Measurements from ENCODE around the gene DAG1.

The DAG1 gene

DNA sequence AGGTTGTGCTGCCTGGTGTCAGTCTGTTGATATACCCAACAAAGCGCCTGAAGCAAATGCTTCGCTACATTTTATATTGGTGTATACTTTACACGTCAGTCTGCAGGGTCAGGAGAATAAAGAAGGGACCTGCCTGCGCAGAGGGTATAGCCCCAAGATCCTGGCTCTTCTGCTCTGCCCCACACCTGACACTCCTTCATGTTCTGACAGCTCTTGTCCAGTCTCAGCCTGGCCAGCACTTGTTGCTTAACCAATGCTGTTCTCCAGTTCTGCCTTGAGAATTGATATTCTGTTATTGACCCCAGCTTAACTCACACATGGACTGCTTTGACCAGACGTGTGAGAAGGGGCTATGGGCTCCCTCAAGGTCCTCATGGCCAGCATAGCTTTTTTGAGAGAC, 48.4 kb downstream of the DAG1 start:
- no peak for DNase-seq

DNA sequence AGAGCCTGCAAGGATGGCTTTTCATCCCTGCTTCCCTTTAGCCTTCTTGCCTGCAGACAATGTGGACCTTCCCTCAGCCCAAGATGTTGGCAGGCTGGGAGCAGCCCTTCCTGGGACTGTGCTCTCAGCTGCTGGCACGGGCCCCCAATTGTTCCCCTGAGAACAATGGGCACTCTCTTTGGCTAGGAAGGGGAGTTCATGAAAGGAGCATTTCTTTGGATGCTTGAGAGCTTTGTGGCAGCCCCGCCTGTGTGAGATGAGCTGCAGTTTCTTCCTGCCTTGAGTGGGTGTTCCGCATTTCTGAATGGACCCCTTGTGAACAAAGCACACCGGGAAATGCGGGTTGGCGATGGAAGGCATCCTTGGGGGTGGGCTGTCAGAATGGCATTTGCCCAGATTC, 49.2 kb downstream of the DAG1 start:
- DNase-seq = no peak

DNA sequence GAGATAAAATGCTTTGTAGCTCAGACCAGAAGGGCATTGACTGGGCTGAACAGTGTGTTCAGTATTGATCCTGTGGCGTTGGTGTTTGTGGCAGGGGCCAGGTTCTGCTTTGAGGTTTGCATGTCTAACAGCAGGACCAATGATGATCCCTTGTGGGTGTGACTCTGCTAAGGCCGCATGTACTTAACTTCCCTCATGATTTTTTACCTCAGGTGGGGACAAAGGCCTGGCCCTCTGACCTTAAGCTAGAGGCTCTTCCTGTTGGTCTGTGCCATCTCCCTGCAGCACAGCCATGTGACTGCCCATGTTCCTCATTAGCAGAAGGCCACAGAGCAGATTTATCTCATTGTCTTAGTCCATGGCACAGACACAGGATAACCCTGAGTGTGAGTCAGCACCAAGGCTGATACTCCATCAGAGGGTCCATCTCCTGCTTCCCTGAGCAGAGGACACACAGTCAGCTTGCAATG, 49.9 kb downstream of the DAG1 start:
- DNase-seq = no peak

DNA sequence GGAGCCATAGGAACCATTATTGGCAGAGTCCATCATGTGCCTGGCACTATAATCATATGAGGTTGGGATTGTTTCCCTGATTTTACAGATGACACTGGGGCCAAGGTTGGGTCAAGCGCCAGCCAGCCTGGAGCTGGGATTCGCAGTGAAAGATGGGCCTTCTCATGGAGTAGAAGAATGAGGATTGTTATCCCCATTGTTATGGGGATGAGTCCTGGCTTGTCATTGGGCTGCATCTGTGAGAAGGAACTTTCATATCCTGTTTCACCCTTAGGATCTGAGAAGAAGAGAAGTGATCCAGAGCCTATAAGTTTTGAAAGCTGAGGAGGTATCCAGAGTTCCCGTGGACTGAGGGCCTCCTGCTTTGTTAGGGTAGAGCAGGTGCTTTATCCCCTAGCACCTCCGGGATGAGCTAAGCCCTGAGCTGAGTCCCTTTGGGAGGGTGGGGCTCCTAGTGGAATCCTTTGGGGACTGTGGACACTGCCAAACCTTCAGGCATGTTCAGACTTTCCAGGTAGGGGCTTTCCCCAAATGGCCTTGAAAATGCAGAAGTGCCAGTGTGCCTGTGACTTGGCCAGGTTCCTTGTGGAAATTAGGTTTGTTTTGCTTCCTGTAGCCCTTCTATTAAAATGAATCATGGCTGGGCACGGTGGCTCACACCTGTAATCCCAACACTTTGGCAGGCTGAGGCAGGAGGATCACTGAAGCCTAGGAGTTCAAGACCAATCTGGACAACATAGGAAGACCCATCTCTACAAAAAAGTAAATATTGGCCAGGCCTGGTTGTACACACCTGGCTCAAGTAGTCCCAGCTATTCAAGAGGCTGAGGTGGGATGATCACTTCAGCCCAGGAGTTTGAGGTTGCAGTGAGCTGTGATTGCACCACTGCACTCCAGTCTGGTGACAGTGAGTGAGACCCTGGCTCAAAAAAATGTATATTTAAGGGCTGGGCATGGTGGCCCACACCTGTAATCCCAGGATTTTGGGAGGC, 54.0 kb downstream of the DAG1 start:
- no peak for DNase-seq

DNA sequence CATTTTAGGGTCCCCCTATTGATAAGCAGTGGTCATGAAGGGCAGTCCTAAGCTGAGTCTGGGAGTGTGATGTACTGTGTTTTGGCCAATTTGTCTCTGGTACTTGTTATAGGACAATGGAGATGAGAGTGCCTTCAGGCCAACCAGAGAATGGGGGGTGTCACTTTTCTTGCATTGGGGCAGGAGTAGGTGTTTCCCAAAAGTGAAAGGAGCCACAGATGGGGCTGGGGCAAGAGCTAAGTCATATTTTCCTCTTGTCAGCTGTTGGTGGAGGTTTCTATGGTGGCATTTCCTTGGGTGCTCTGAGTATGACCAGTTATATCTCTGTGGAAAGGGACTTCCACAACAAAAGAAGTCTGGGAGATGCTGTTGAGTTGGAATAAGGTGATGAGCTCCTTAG, 59.5 kb downstream of the DAG1 start:
- no peak for DNase-seq

DNA sequence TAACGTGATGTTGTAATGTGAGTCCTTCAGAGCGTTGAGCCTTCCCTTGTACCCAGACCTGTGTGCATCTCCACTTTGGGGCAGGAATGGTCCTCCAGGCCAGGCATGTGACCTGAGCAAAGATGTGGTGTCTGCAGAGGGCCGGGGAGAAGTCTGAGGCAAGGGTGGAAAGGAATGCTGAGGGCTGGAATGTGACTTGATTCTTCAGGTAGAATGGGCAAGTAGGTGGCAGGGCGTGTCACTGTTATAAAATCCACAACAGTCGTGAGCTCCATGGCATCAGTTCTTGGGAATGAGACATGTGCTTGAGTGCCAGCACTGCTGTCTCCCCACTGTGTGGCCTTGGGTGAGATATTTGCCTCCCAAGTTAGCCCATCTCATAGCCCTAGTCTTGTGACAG, 60.2 kb downstream of the DAG1 start:
- no peak for DNase-seq

DNA sequence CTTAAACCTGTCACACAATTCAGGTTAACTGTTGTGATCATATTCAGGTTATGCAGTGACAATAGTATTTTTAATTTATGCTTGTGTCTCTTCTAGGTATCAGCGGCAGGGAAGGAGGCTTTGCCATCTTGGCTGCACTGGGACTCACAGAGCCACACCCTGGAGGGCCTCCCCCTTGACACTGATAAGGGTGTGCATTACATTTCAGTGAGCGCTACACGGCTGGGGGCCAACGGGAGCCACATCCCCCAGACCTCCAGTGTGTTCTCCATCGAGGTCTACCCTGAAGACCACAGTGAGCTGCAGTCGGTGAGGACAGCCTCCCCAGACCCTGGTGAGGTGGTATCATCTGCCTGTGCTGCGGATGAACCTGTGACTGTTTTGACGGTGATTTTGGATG, 60.6 kb downstream of the DAG1 start:
- no peak for DNase-seq

DNA sequence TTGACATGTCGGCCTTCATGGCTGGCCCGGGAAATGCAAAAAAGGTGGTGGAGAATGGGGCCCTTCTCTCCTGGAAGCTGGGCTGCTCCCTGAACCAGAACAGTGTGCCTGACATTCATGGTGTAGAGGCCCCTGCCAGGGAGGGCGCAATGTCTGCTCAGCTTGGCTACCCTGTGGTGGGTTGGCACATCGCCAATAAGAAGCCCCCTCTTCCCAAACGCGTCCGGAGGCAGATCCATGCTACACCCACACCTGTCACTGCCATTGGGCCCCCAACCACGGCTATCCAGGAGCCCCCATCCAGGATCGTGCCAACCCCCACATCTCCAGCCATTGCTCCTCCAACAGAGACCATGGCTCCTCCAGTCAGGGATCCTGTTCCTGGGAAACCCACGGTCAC, 61.2 kb downstream of the DAG1 start:
- DNase-seq = no peak

DNA sequence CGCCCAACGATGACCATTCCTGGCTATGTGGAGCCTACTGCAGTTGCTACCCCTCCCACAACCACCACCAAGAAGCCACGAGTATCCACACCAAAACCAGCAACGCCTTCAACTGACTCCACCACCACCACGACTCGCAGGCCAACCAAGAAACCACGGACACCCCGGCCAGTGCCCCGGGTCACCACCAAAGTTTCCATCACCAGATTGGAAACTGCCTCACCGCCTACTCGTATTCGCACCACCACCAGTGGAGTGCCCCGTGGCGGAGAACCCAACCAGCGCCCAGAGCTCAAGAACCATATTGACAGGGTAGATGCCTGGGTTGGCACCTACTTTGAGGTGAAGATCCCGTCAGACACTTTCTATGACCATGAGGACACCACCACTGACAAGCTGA, 61.6 kb downstream of the DAG1 start:
- no peak for DNase-seq

DNA sequence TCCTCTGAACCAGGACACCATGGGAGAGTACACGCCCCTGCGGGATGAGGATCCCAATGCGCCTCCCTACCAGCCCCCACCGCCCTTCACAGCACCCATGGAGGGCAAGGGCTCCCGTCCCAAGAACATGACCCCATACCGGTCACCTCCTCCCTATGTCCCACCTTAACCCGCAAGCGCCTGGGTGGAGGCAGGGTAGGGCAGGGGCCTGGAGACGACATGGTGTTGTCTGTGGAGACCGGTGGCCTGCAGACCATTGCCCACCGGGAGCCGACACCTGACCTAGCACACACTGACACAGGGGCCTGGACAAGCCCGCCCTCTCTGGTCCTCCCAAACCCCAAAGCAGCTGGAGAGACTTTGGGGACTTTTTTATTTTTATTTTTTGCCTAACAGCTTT, 63.0 kb downstream of the DAG1 start:
- no peak for DNase-seq

DNA sequence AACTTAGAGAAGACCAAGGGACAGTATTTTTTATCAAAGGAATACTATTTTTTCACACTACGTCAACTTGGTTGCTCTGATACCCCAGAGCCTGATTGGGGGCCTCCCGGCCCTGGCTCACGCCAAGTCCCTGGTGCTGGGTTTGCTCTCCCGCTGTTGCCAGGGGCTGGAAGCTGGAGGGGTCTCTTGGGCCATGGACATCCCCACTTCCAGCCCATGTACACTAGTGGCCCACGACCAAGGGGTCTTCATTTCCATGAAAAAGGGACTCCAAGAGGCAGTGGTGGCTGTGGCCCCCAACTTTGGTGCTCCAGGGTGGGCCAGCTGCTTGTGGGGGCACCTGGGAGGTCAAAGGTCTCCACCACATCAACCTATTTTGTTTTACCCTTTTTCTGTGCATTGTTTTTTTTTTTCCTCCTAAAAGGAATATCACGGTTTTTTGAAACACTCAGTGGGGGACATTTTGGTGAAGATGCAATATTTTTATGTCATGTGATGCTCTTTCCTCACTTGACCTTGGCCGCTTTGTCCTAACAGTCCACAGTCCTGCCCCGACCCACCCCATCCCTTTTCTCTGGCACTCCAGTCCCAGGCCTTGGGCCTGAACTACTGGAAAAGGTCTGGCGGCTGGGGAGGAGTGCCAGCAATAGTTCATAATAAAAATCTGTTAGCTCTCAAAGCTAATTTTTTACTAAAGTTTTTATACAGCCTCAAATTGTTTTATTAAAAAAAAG, 63.9 kb downstream of the DAG1 start:
- no peak for DNase-seq

DNA sequence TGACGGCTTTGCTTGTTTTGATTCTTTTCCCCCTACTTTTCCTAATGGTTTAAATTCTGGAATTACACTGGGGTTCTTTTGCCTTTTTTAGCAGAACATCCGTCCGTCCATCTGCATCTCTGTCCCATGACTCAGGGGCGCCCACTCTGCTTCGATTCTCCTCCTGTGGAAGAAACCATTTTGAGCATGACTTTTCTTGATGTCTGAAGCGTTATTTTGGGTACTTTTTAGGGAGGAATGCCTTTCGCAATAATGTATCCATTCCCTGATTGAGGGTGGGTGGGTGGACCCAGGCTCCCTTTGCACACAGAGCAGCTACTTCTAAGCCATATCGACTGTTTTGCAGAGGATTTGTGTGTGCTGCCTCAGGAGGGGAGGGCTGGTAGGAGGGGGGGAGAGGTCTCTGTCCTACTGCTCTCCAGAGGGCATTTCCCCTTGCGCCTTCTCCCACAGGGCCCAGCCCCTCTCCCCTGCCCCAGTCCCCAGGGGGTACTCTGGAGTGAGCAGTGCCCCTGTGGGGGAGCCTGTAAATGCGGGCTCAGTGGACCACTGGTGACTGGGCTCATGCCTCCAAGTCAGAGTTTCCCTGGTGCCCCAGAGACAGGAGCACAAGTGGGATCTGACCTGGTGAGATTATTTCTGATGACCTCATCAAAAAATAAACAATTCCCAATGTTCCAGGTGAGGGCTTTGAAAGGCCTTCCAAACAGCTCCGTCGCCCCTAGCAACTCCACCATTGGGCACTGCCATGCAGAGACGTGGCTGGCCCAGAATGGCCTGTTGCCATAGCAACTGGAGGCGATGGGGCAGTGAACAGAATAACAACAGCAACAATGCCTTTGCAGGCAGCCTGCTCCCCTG, 64.7 kb downstream of the DAG1 start:
- no peak for DNase-seq

DNA sequence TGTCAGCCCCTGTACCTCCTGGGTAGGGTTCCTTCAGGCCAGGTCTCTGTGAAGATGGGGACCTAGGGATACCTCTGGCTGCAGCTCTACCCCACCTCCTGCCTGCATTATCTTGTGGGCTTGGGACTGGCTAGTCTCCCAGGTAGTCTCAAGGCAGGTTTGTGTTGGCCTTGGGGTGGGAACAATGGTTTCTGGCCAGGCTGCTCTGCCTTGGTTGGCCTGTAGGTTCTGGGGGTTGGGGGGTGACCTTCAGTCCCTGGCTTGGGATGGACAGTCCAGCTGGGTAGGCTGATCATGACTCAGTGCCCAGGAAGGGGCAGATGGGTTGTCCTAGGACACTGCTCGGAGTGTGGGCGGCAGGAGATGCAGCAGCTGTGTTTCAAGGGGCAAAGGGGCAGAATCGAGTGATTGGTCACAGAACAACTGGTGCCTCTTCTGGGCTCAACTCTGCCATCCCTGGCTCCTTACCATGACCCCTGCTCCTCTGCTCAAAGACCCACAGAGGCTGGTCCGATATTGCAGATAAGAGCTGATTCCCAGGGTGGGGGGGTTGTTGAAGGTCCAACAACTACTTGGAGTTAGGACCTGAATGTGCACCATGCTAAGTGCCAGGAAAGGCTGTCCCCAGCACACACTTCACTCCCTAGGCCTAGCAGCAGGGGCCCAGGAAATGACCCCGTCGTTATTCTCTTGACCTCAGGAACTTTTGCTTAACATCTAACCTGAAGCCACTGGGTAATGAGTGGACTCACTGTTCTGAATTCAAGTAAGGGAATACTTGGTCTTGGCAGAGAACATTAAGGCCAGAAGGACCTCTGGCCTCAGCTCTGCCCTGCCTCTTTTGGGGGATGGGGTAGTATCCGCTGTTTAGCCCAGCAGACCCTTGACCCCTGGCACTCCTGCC, 66.2 kb downstream of the DAG1 start:
- no peak for DNase-seq

DNA sequence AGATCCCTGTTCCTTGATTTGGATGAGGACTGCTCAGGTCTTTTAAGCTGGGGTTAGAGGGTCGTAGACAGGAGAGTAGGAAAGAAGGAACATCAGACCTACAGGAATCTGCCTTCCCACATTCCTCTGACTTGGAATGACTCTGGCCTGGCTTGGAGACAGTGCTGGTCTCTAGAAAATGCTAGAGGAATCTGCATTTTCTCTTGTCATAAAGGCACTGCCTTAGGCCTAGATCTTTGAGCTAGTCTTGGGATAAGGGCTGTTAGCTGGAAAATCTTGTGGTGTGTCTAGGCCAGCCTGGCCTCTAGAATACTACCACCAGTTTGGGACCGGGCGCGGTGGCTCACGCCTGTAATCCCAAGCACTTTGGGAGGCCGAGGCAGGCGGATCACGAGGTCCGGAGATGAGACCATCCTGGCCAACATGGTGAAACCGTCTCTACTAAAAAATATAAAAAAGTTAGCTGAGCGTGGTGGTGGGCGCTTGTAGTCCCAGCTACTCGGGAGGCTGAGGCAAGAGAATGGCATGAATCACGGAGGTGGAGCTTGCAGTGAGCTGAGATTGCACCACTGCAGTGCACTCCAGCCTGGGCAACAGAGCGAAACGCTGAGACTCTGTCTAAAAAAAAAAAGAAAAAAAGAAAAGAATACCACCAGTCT, 66.9 kb downstream of the DAG1 start:
- no peak for DNase-seq

DNA sequence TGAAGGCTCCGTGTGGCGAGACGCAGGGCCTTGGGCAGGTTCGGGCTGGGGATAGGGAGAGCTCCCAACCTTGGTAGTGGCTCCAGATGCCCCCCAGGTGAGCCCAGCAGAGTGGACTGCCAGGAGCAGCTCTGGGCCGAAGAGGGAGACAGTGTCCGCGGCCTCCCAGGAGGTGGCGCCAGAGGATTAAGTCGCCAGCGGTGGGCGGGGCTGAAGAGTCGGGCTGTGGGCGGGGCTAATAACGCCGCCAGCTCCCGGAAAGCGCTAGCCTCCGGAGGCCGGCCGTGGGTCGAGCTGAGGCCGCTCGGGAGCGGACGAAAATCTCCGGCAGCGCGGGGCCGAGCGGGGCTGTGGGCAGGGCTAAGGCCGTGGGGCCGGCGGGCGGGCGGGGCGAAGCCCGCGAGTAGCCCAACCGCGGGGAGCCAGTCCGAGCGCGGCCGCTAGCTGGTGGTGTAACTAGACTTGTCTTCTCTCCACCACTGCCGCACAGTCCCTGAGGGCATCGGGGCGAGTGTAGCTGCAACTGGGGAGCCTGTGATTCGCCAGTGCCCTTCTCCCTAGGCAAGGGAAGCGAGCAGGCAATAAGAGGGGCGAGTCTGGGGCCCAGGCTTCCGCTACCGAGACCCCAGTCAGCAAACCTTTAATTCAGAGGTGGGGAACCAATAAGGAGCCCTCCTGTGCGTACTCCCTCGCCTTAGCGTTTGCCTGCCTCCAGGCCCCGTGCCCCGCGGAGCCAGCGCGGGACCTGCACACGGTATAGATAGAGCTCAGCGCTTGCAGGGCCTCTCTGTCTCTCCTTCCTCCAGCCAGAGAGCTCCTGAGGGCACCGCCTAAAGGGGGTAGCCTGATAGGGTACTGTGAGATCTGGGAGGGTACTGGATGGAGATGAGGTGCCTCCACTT, 69.8 kb downstream of the DAG1 start:
- DNase-seq = peak; percentile 73

DNA sequence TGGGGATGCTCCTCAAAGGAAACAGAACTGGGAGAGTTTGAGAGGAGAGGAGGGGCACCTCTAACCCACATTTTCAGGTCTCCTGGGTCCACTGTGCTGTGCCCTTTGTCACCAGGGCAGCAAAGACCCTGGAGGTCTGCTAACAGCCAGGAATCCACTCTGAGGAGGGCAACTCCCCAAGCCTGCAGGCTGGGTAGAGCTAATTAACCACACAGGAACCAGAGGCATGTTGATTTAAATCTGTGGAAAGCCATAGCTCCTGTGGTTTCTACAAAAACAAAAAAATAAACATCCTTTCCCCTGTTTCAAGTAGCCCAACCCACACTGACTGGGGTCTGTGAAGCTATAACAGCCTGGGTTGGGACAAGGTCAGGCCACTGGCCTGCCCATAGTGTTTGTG, 82.0 kb downstream of the DAG1 start:
- DNase-seq = no peak

DNA sequence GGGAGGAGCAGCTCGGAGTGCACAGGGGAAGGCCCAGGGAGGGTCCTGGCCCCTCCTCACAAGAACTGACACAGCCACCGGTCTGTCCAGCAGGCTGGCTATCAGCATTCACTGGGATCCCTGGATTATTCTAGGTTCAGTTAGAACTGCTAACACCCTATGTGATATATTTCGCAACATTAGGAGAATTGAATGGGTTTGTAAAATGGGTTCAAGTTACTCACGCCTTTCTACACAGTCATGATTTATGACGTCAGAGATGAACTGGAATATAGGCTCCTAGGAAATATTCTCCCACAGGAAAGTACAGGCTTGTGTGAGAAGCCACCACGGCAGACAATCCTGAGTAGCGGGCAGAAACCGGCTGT, 83.2 kb downstream of the DAG1 start:
- DNase-seq = no peak

DNA sequence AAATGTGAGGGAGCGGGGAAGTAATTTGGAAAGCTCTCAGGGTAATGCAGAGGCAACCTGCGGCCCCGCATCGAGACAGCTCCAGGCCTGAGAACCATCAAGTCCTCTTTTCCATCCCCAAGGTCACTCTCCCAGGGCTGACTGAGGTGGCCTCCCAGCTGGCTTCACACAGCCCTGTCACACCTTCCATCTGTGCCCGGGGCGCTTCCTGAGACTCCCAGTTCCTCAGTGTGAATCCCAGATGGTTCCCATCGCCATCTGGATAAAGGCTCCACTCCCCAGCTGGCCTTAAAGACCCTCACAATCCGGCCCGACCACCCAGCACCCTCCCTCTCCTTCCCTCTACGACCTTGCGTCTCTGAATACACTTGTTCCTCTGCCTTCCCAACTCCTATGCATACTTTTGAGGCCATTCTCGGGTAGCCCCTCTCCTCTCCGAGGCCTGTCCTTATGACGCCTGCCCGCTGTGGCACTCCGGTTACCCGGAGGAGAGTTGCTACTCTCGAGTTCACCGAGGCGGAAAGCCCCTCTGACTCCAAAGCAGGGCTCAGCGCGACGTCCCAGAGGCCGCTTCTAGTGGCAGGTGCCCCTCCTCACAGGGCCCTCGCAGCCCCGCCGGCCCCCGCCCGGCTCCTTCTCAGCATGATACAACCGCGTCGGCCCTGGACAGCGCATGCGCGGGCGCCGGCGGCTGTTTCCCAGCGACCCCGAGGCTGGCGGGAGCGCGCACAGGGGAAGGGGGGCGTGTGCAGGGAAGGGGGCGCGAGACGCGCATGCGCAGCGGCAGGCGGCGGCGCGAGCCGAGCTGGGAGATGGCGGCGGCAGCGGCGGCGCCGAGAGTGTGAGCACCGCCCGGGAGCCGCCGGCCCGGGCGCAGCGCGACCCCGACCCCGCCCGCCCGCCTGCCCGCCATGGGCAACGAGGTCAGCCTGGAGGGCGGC, 83.9 kb downstream of the DAG1 start, which contains the start of gene BSN:
Gene BSN, plus strand, starts transcription at position 786 of the 941 bp plus-strand sequence. Its CDS starts 126 bp downstream, at position 912.
- peak; percentile 68 for DNase-seq

DNA sequence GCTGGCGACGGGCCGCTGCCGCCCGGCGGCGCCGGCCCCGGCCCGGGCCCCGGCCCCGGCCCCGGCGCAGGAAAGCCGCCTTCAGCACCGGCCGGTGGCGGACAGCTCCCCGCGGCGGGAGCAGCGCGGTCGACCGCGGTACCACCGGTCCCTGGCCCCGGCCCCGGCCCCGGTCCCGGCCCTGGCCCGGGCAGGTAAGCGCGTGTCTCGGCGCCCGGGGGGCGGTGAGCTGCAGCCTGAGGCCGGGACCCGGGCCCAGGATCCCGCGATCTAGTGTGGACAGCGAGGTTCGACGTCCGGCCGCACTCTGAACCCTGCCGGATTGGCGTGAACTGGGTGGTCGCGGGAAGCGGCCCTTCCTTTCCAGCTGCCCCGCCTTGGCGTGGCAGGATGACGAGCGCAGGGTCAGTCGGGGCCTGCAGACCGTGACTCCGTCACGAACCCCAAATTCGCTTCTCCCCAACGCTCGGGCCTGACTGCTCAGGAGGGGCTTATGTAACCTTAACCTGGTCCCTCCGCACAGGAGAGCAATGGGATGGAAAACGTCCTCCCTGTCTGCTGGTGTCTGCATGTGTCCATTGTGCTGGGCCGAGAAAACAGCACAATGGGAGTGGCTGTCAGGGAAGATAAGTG, 84.7 kb downstream of the DAG1 start:
- DNase-seq = no peak
